IMR-90 (cell line): ENCODE measurements around the gene ZNF771. TPM values are rescaled to one million over a fixed set of nuclear protein-coding genes. Genes with fewer than 3 reads are reported as not detected.
"Not testable (repeated sequence)": the region's sequence is repeated elsewhere in the genome, so short reads cannot be mapped to it uniquely, and the experiment has no call there.

ENCODE experiments used
- ATAC-seq: fragments of 200-7000 bp; cut with Tn5 transposase; 2 replicates; pipeline ENCODE4 v1.9.1; 2020; ENCODE audit warnings: low read depth, mild to moderate bottlenecking, moderate library complexity
- BruUV-seq: library from RNA; stranded (reverse); fragments of 400-500 nt; replicated peaks from 2 replicates; lab custom pipeline; 2021; lab: Mats Ljungman, UMichigan
- CTCF ChIA-PET: fragments of 300-600 bp; formaldehyde crosslinking; extraction: SDS; loops from one replicate; lab custom pipeline; 2021; ENCODE audit warnings: antibody characterized with exemption; lab: Yijun Ruan, JAX
- POLR2A ChIA-PET: fragments of 300-600 bp; sonication (Branson Sonifier 250); formaldehyde crosslinking; loops from one replicate; lab custom pipeline; 2022; ENCODE audit warnings: antibody characterized with exemption; ENCODE audit not compliant: unreplicated experiment; lab: Charles Lee
- DNase-seq: peaks from one replicate; pipeline ENCODE4 v3.0.0; 2013
- H2AFZ ChIP-seq: replicated peaks from 2 replicates; pipeline ENCODE3; 2013; ENCODE audit warnings: low read length, mild to moderate bottlenecking; ENCODE audit not compliant: poor library complexity
- H2AK5ac ChIP-seq: 2 replicates; pipeline ENCODE4 v1.6.1; 2013; ENCODE audit warnings: low read depth, low read length, inconsistent platforms
- H2AK9ac ChIP-seq: replicated peaks from 2 replicates; pipeline ENCODE3; 2013; ENCODE audit warnings: mild to moderate bottlenecking, low read depth, low read length, moderate library complexity; ENCODE audit not compliant: poor library complexity
- H2BK120ac ChIP-seq: 2 replicates; pipeline ENCODE4 v1.6.1; 2013; ENCODE audit warnings: low read depth, low read length, inconsistent platforms
- H2BK15ac ChIP-seq: 3 replicates; pipeline ENCODE4 v1.6.1; 2013; ENCODE audit warnings: low read depth, low read length, inconsistent platforms
- H2BK20ac ChIP-seq: 2 replicates; pipeline ENCODE4 v1.6.1; 2013; ENCODE audit warnings: low read depth, mild to moderate bottlenecking, inconsistent platforms, low read length, moderate library complexity
- H2BK5ac ChIP-seq: 2 replicates; pipeline ENCODE4 v1.6.1; 2013; ENCODE audit warnings: mild to moderate bottlenecking, low read depth, low read length, inconsistent platforms; ENCODE audit not compliant: poor library complexity, severe bottlenecking
- H3K14ac ChIP-seq: replicated peaks from 2 replicates; pipeline ENCODE4 v1.6.1; 2013; ENCODE audit warnings: low read depth, low read length, inconsistent platforms
- H3K18ac ChIP-seq: 2 replicates; pipeline ENCODE4 v1.6.1; 2013; ENCODE audit warnings: low read depth, low read length, control low read depth
- H3K23ac ChIP-seq: 2 replicates; pipeline ENCODE4 v1.6.1; 2013; ENCODE audit warnings: low read depth, low read length, inconsistent platforms
- H3K27ac ChIP-seq: 2 replicates; pipeline ENCODE4 v1.5.1; 2013; ENCODE audit warnings: mild to moderate bottlenecking, control low read depth, low read length; ENCODE audit not compliant: insufficient read depth
- H3K27me3 ChIP-seq: 2 replicates; pipeline ENCODE4 v1.6.1; 2013; ENCODE audit warnings: low read length; ENCODE audit not compliant: control insufficient read depth, insufficient read depth
- H3K36me3 ChIP-seq: 2 replicates; pipeline ENCODE4 v1.6.1; 2013; ENCODE audit warnings: low read length, mixed read lengths; ENCODE audit not compliant: control insufficient read depth, insufficient read depth
- H3K4ac ChIP-seq: 2 replicates; pipeline ENCODE4 v1.6.1; 2013; ENCODE audit warnings: low read depth, low read length, inconsistent platforms
- H3K4me1 ChIP-seq: 2 replicates; pipeline ENCODE4 v1.6.1; 2013; ENCODE audit warnings: low read length, mixed read lengths; ENCODE audit not compliant: control insufficient read depth, insufficient read depth
- H3K4me2 ChIP-seq: 2 replicates; pipeline ENCODE4 v1.6.1; 2013; ENCODE audit warnings: low read depth, mild to moderate bottlenecking, control low read depth, low read length, moderate library complexity
- H3K4me3 ChIP-seq: 2 replicates; pipeline ENCODE4 v1.5.1; 2013; ENCODE audit warnings: low read depth, mild to moderate bottlenecking, control low read depth, low read length, moderate library complexity; ENCODE audit not compliant: insufficient read depth
- H3K56ac ChIP-seq: 2 replicates; pipeline ENCODE4 v1.6.1; 2013; ENCODE audit warnings: low read length, inconsistent platforms; ENCODE audit not compliant: insufficient read depth; ENCODE audit errors: extremely low read depth
- H3K79me1 ChIP-seq, 2 experiments: 2 replicates each; pipeline ENCODE4 v1.6.1; 2013; ENCODE audit warnings: low read length in 2 of 2, inconsistent platforms in 1 of 2, low read depth in 1 of 2
- H3K9ac ChIP-seq: 2 replicates; pipeline ENCODE4 v1.6.1; 2013; ENCODE audit warnings: low read depth, low read length, control low read depth
- H3K9me1 ChIP-seq: 2 replicates; pipeline ENCODE4 v1.6.1; 2013; ENCODE audit warnings: low read length, inconsistent platforms; ENCODE audit not compliant: insufficient read depth
- H3K9me3 ChIP-seq: 2 replicates; pipeline ENCODE4 v1.6.1; 2013; ENCODE audit warnings: low read length; ENCODE audit not compliant: control insufficient read depth, insufficient read depth
- H4K20me1 ChIP-seq: 2 replicates; pipeline ENCODE4 v1.6.1; 2013; ENCODE audit warnings: low read length, inconsistent platforms; ENCODE audit not compliant: insufficient read depth
- H4K5ac ChIP-seq: 2 replicates; pipeline ENCODE4 v1.6.1; 2013; ENCODE audit warnings: mild to moderate bottlenecking, low read depth, low read length, control low read depth
- H4K8ac ChIP-seq, 2 experiments: 2 replicates each; pipeline ENCODE4 v1.6.1; 2013; ENCODE audit warnings: low read depth in 2 of 2, low read length in 2 of 2, control low read depth in 1 of 2, inconsistent platforms in 1 of 2
- H4K91ac ChIP-seq: 2 replicates; pipeline ENCODE4 v1.6.1; 2013; ENCODE audit warnings: low read depth, low read length, inconsistent platforms; ENCODE audit not compliant: insufficient read depth
- CTCF ChIP-seq: conservative IDR thresholded peaks from 2 replicates; pipeline ENCODE4 v1.5.1; 2012; ENCODE audit warnings: mild to moderate bottlenecking, low read depth, low read length, improper control_type of control experiment
- FOS ChIP-seq: fragments of 150-350 bp; IDR thresholded peaks from 2 replicates; pipeline ENCODE4 v1.6.1; 2016; ENCODE audit warnings: low read depth, low read length
- NFE2L2 ChIP-seq: fragments of 150-350 bp; IDR thresholded peaks from 2 replicates; pipeline ENCODE4 v1.6.1; 2016; ENCODE audit warnings: low read depth, mild to moderate bottlenecking, low read length
- POLR2A ChIP-seq: IDR thresholded peaks from 2 replicates; pipeline ENCODE4 v1.6.1; 2012; ENCODE audit warnings: mild to moderate bottlenecking, low read depth, low read length
- WGBS, 2 experiments: methylation state at CpG; one replicate each; pipeline versions ENCODE4 v1.1.5 to v1.1.7; 2013; ENCODE audit warnings: missing lambda C conversion rate in 2 of 2; ENCODE audit not compliant: insufficient read length in 1 of 2; ENCODE audit errors: extremely low coverage in 2 of 2; 5-methylcytosine and 5-hydroxymethylcytosine counted together
- dilution Hi-C: fragments of 300-500 bp; cut with HindIII; formaldehyde crosslinking; loops from one replicate; pipeline ENCODE4 v1.14.3; 2018; ENCODE audit warnings: low sequenced_read_pairs; ENCODE audit not compliant: unreplicated experiment
- in situ Hi-C: fragments of 300-500 bp; cut with MboI; formaldehyde crosslinking; loops from 3 replicates; pipeline ENCODE4 v1.14.3; 2019; ENCODE audit warnings: low sequenced_read_pairs, inconsistent platforms, mixed read lengths
- intact Hi-C: fragments of 100-400 bp; cut with micrococcal nuclease; formaldehyde crosslinking; loops from 2 replicates; pipeline ENCODE4 v1.10.0; 2022
- polyA plus RNA-seq, 3 experiments: library from polyadenylated mRNA; depleted of rRNA; stranded (reverse); fragments of >200 nt; gene quantifications; 2 replicates each; pipeline ENCODE4 v1.2.3, GENCODE V29; 2012; ENCODE audit warnings: low replicate concordance in 1 of 3
- total RNA-seq: library from RNA; depleted of rRNA; stranded (reverse); fragments of >200 nt; gene quantifications from 2 replicates; pipeline ENCODE4 v1.2.3, GENCODE V29; 2012

Gene ZNF771
- total and polyA plus RNA-seq, 2 of the 4 experiments (the other 2 are of a cell fraction), result 5.2 to 10.9 TPM

GRCh38 chr16:30458561-30459394 is 51.4 kb downstream of the ZNF771 start (continued):
- TF ChIP-seq FOS, result no peak

DNA sequence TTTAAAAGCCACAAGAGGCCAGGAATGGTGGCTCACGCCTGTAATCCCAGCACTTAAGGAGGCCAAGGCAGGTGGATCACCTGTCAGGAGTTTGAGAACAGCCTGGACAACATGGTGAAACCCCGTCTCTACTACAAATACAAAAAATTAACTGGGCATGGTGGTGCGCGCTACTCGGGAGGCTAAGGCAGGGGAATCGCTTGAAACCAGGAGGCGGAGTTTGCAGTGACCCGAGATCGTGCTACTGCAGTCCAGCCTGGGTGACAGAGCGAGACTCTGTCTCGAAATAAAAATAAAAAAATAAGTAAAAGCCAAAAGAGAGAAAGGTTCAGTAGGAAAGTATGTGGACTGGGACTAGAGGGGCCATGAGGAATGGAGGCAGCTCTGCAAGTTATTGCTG is 52.0 kb downstream of the ZNF771 start:
- dilution Hi-C loops, result no loop called here
- Histone ChIP-seq H2AFZ (no peak overlapping the region), H3K23ac (no peak overlapping the region), H3K4ac (no peak overlapping the region), H3K9ac (no peak overlapping the region), H4K20me1 (no peaks in the 10 kb centered on the region), H3K27ac (no peak overlapping the region), H3K36me3 (no peaks in the 10 kb centered on the region), H3K9me3 (no peaks in the 10 kb centered on the region), H2AK5ac (no peak overlapping the region), H3K4me3 (no peak overlapping the region), H3K79me1 (no peaks in the 10 kb centered on the region), H3K9me1 (no peaks in the 10 kb centered on the region), H3K4me2 (no peak overlapping the region), H2BK15ac (no peak overlapping the region), H4K8ac (no peak overlapping the region), H4K5ac (no peak overlapping the region), H2BK120ac (no peak overlapping the region), H2BK20ac (no peak overlapping the region), H3K4me1 (no peaks in the 10 kb centered on the region), H3K56ac (no peak overlapping the region), H3K18ac (no peak overlapping the region), H2BK5ac (no peak overlapping the region), H2AK9ac (no peak overlapping the region), H3K27me3 (peaks cover 19% of the 10 kb centered on the region), H3K14ac (no peak overlapping the region), H4K91ac (no peak overlapping the region)
- in situ Hi-C loops, result no loop called here
- no CpG with 5 or more reads among the region's 11 CpGs for WGBS, 2 experiments
- TF ChIP-seq POLR2A (no peak), FOS (no peak), CTCF (no peak), NFE2L2 (no peak)
- ATAC-seq (no peak), DNase-seq (no peak)
- intact Hi-C loops, result no loop called here
- CTCF ChIA-PET, result no interaction called here
- POLR2A ChIA-PET, result no interaction called here
- BruUV-seq, result no TSS peak

- H3K4me1 ChIP-seq, ATAC-seq, H2AFZ ChIP-seq, H3K23ac ChIP-seq, dilution Hi-C loops, H3K9me1 ChIP-seq, H3K56ac ChIP-seq, in situ Hi-C loops, H2AK9ac ChIP-seq, POLR2A ChIA-PET, H3K27ac ChIP-seq, H4K20me1 ChIP-seq, H3K4ac ChIP-seq, H2BK20ac ChIP-seq, H3K36me3 ChIP-seq, BruUV-seq, H3K4me3 ChIP-seq, H3K14ac ChIP-seq, H3K9me3 ChIP-seq, H4K8ac ChIP-seq, H3K79me1 ChIP-seq, H3K4me2 ChIP-seq, H2BK120ac ChIP-seq, H3K18ac ChIP-seq, H2BK15ac ChIP-seq, H4K91ac ChIP-seq, intact Hi-C loops, DNase-seq, H2BK5ac ChIP-seq, H3K9ac ChIP-seq, H2AK5ac ChIP-seq, H4K5ac ChIP-seq: not testable (repeated sequence)
- CTCF ChIA-PET, result interaction anchor here (0.6 kb wide), 1 partner anchor 8 kb away, joined by 4 read pairs; no protein-coding TSS in a partner anchor
- WGBS, 2 experiments, result 40% methylated on average over 2 of the region's 5 CpGs; no CpG with 5 or more reads in 1 of the 2 experiments
- peaks cover 10% of the 10 kb centered on the region for H3K27me3 ChIP-seq
Observed at GRCh38 chr16:30461426-30461825, 54.0 kb downstream of the ZNF771 start.
